Esophagus squamous epithelium (tissue), 5 donors: ENCODE results near the gene ITGB2. TPM values are rescaled to one million over a fixed set of nuclear protein-coding genes. Genes with fewer than 3 reads are reported as not detected.

ENCODE experiments used
- DNase-seq: peaks from one replicate; lab custom pipeline; 2025; lab: John Stamatoyannopoulos, UW
- H3K27ac ChIP-seq, 4 donors: fragments of 200-600 bp; sonication (generic); one replicate each; pipeline ENCODE4 v1.5.1; 2016 to 2019; ENCODE audit warnings: mild to moderate bottlenecking in 1 of 4
- H3K27me3 ChIP-seq, 4 donors: fragments of 200-600 bp; sonication (generic); 1 replicate in 3 of 4; 2 replicates in 1 of 4; pipeline versions ENCODE4 v1.5.1 to v1.6.0; 2017 to 2021; ENCODE audit warnings: antibody characterized with exemption in 1 of 4
- H3K36me3 ChIP-seq, 3 donors: fragments of 200-600 bp; sonication (generic); one replicate each; pipeline ENCODE4 v1.5.1; 2016 to 2019
- H3K4me1 ChIP-seq, 3 donors: fragments of 200-600 bp; sonication (generic); one replicate each; pipeline ENCODE4 v1.5.1; 2017 to 2019
- H3K4me3 ChIP-seq, 4 donors: fragments of 200-600 bp; sonication (generic); 1 replicate in 3 of 4; 2 replicates in 1 of 4; pipeline ENCODE4 v1.5.1; 2016 to 2019; ENCODE audit warnings: mild to moderate bottlenecking in 2 of 4, moderate library complexity in 1 of 4
- H3K9me3 ChIP-seq, 3 donors: fragments of 200-600 bp; sonication (generic); one replicate each; pipeline ENCODE4 v1.5.1; 2016 to 2019
- POLR2A ChIP-seq, 4 donors: fragments of 450-650 bp; IDR thresholded peaks; one replicate each; pipeline ENCODE4 v1.6.1; 2017; ENCODE audit warnings: antibody characterized with exemption in 4 of 4, mild to moderate bottlenecking in 4 of 4, moderate library complexity in 3 of 4
- WGBS, 2 donors: methylation state at CpG; one replicate each; pipeline ENCODE4 v1.1.5; 2018; 5-methylcytosine and 5-hydroxymethylcytosine counted together
- intact Hi-C: fragments of 100-400 bp; cut with DNase I; formaldehyde crosslinking; loops from one replicate; pipeline ENCODE4 v1.15.0; 2022
- total RNA-seq, 4 donors: library from RNA; depleted of rRNA; stranded (reverse); fragments of >200 nt; gene quantifications; one replicate each; pipeline ENCODE4 v1.1.0, GENCODE V29; 2016
- TF ChIP-seq, protein P1 (sequence below), 6 experiments: fragments of 450-650 bp in 4 of 6; fragments of 200-600 bp in 2 of 6; sonication (generic) in 2 of 6; IDR thresholded peaks; one replicate each; pipeline ENCODE4 v1.5.1; 2016 to 2019; ENCODE audit warnings: antibody characterized with exemption in 6 of 6, mild to moderate bottlenecking in 4 of 6, moderate library complexity in 4 of 6
- donor health status: DM: yes; HTN: yes; CAD: no.

Gene ITGB2
- total RNA-seq, 4 donors from 2014 or later = 6.6 to 47.1 (median 18.5) TPM

DNA sequence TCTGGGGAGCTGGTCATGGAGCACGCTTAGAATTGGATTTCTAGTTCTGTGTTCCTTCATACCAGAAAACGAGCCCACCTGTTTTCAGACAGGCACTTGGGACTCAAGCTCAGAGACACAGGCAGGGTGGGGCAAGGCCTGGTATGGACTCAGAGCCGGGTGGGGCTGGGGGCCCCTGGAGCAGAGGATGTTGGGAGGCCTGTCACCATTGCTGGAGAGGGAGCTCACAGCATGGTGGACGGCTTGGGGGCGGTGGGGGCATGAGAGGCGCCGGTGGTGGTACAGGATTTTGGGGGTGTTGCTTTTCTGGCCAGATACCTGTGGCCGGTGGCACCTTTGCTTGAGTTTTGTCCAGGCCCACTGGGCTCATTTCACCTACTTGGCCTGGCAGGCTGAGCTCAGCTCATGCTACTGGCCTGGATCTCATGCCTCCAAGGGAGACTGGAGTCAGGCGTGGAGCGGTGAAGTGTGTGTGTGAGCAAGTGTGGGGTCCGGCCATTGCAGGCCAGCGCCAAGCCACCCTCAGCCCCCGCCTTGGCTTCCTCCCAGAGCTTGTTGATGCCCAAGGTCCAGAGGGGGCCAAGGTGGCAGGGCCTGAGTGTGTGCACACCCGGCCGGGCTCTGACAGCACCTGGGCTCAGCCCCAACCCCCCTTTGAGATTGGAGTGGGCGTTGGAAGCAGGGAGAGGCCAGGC lies 27.9 kb upstream of the ITGB2 start:
- peaks cover 2 to 26% (median 6%) of the 10 kb centered on the region in 3 donors for H3K4me1 ChIP-seq
- DNase-seq = no peak
- intact Hi-C loops = loop anchor here (5.0 kb wide), 1 partner anchor 189 kb away; no protein-coding TSS in a partner anchor
- H3K36me3 ChIP-seq = peaks cover 0 to 77% (median 8%) of the 10 kb centered on the region in 3 donors
- H3K27ac ChIP-seq = no peak overlapping the region
- no peaks in the 10 kb centered on the region for H3K9me3 ChIP-seq
- TF ChIP-seq, protein P1, sequence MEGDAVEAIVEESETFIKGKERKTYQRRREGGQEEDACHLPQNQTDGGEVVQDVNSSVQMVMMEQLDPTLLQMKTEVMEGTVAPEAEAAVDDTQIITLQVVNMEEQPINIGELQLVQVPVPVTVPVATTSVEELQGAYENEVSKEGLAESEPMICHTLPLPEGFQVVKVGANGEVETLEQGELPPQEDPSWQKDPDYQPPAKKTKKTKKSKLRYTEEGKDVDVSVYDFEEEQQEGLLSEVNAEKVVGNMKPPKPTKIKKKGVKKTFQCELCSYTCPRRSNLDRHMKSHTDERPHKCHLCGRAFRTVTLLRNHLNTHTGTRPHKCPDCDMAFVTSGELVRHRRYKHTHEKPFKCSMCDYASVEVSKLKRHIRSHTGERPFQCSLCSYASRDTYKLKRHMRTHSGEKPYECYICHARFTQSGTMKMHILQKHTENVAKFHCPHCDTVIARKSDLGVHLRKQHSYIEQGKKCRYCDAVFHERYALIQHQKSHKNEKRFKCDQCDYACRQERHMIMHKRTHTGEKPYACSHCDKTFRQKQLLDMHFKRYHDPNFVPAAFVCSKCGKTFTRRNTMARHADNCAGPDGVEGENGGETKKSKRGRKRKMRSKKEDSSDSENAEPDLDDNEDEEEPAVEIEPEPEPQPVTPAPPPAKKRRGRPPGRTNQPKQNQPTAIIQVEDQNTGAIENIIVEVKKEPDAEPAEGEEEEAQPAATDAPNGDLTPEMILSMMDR (IDR thresholded peaks at IDR 0.05) = no peak
- no peak for TF ChIP-seq POLR2A (IDR thresholded peaks at IDR 0.05)
- 67% methylated on average over 3 of the region's 16 CpGs; no CpG with 5 or more reads in 1 of the 2 donors for WGBS, 2 donors
- H3K27me3 ChIP-seq = no peaks in the 10 kb centered on the region
- H3K4me3 ChIP-seq = no peak overlapping the region

GRCh38 chr21:44947930-44948331 lies 27.2 kb upstream of the ITGB2 start:
- peaks cover 2 to 25% (median 6%) of the 10 kb centered on the region in 3 donors for H3K4me1 ChIP-seq
- no peaks in the 10 kb centered on the region for H3K27me3 ChIP-seq
- no peak overlapping the region for H3K27ac ChIP-seq
- intact Hi-C loops = loop anchor here (5.0 kb wide), 1 partner anchor 189 kb away; no protein-coding TSS in a partner anchor
- DNase-seq = no peak
- WGBS, 2 donors = 88 to 94% methylated on average over 6 to 8 of the region's 33 CpGs
- H3K4me3 ChIP-seq = no peak overlapping the region
- H3K36me3 ChIP-seq = peaks cover 0 to 77% (median 8%) of the 10 kb centered on the region in 3 donors
- no peaks in the 10 kb centered on the region for H3K9me3 ChIP-seq
- TF ChIP-seq, protein P1 (IDR thresholded peaks at IDR 0.05) = no peak
- TF ChIP-seq POLR2A (IDR thresholded peaks at IDR 0.05) = no peak

GRCh38 chr21:44947111-44947929 lies 26.6 kb upstream of the ITGB2 start:
- intact Hi-C loops = loop anchor here (5.0 kb wide), 1 partner anchor 190 kb away; no protein-coding TSS in a partner anchor
- Histone ChIP-seq H3K27me3 (no peaks in the 10 kb centered on the region), H3K9me3 (no peaks in the 10 kb centered on the region), H3K36me3 (peaks cover 0 to 73% (median 8%) of the 10 kb centered on the region in 3 donors), H3K27ac (no peak overlapping the region), H3K4me1 (peaks cover 2 to 20% (median 7%) of the 10 kb centered on the region in 3 donors), H3K4me3 (no peak overlapping the region)
- no peak for DNase-seq
- TF ChIP-seq, protein P1 (IDR thresholded peaks at IDR 0.05) = no peak
- no peak for TF ChIP-seq POLR2A (IDR thresholded peaks at IDR 0.05)
- WGBS, 2 donors = 72 to 76% methylated on average over 6 to 11 of the region's 22 CpGs

GRCh38 chr21:44946254-44947041 lies 25.7 kb upstream of the ITGB2 start:
- intact Hi-C loops = loop anchor here (5.0 kb wide), 1 partner anchor 191 kb away; no protein-coding TSS in a partner anchor
- WGBS, 2 donors = 81 to 84% methylated on average over 11 to 14 of the region's 25 CpGs
- Histone ChIP-seq H3K4me1 (peaks cover 8 to 29% (median 15%) of the 10 kb centered on the region in 3 donors), H3K9me3 (no peaks in the 10 kb centered on the region), H3K27me3 (no peaks in the 10 kb centered on the region), H3K27ac (no peak overlapping the region), H3K4me3 (no peak overlapping the region), H3K36me3 (peaks cover 0 to 70% (median 8%) of the 10 kb centered on the region in 3 donors)
- TF ChIP-seq, protein P1 (IDR thresholded peaks at IDR 0.05) = no peak
- TF ChIP-seq POLR2A (IDR thresholded peaks at IDR 0.05) = no peak
- no peak for DNase-seq
